G401.6 (cell line): ENCODE results near the gene SNX8.

Experiments used
- FAIRE-seq: peaks from 2 replicates; lab custom pipeline; 2012; peaks lifted over from hg19 to GRCh38; lab: Jason Lieb, UNC

SNX8 gene

GRCh38 chr7:2219606-2220005, 94.6 kb downstream of the SNX8 start:
- FAIRE-seq: no peak

- no peak for FAIRE-seq
Measured at GRCh38 chr7:2219136-2219535, 95.1 kb downstream of the SNX8 start.

GRCh38 chr7:2218444-2218785, 95.8 kb downstream of the SNX8 start:
- no peak for FAIRE-seq

- no peak for FAIRE-seq
Measured at GRCh38 chr7:2217716-2218443, 96.4 kb downstream of the SNX8 start.

- no peak for FAIRE-seq
Measured at GRCh38 chr7:2217206-2217605, 97.0 kb downstream of the SNX8 start.

GRCh38 chr7:2215851-2216250, 98.4 kb downstream of the SNX8 start:
- FAIRE-seq: no peak

- no peak for FAIRE-seq
Measured at GRCh38 chr7:2214636-2215035, 99.6 kb downstream of the SNX8 start.

- no peak for FAIRE-seq
Measured at GRCh38 chr7:2213551-2214215, 100.6 kb downstream of the SNX8 start.

GRCh38 chr7:2212906-2213305, 101.3 kb downstream of the SNX8 start:
- no peak for FAIRE-seq

- no peak for FAIRE-seq
Measured at GRCh38 chr7:2211926-2212325, 102.3 kb downstream of the SNX8 start.

GRCh38 chr7:2211259-2211880, 102.9 kb downstream of the SNX8 start:
- FAIRE-seq: no peak

- no peak for FAIRE-seq
Measured at GRCh38 chr7:2210551-2211258, 103.5 kb downstream of the SNX8 start.

- no peak for FAIRE-seq
Measured at GRCh38 chr7:2209961-2210323, 104.3 kb downstream of the SNX8 start.

GRCh38 chr7:2209146-2209960, 104.9 kb downstream of the SNX8 start:
- no peak for FAIRE-seq

GRCh38 chr7:2208712-2209111, 105.5 kb downstream of the SNX8 start:
- FAIRE-seq: no peak

- no peak for FAIRE-seq
Measured at GRCh38 chr7:2205036-2205780, 109.0 kb downstream of the SNX8 start.

- no peak for FAIRE-seq
Measured at GRCh38 chr7:2204446-2204845, 109.8 kb downstream of the SNX8 start.

- no peak for FAIRE-seq
Measured at GRCh38 chr7:2203766-2204300, 110.4 kb downstream of the SNX8 start.

GRCh38 chr7:2202901-2203765, 111.1 kb downstream of the SNX8 start:
- no peak for FAIRE-seq

- FAIRE-seq: no peak
Measured at GRCh38 chr7:2202361-2202761, 111.9 kb downstream of the SNX8 start.
